NCI-H1092 treated with DMSO at 0.1 percent for 48 hours (cell line): ENCODE results near the gene ODAD4.

Experiments used
- DNase-seq: peaks from one replicate; lab custom pipeline; 2025; lab: John Stamatoyannopoulos, UW

The ODAD4 gene

DNA sequence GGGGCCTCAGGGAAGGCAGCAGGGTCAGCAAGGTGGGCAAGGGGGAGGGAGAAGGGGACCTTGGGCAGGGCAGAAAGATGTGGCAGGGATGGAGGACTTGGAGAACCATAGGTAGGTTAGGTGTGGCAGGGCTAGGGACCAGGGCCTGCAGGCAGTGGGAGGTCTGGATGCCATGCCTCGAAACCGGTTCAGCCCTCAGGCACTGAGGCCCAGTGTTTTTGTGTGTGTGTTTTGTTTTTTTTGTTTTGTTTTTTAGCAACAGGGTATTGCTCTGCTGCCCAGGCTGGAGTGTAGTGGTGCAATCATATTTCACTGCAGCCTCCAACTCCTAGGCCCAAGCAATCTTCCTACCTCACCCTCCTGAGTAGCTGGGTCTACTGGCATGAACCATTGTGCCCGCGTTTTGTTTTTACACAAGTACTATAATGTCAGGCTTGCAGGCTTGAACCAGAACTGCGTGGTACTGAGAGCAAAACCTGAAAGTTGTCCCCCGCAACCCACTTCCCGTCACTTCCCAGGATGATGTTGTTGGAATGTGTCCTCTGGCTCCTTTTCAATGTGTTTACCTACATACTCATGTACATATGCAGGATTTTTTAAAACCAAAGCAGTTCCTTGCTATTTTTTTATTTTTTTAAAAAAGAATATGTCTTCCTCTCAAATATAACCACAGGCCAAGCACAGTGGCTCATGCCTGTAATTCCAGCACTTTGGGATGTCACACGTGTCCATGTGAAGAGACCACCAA lies 12.4 kb downstream of the ODAD4 start:
- DNase-seq, result no peak

DNA sequence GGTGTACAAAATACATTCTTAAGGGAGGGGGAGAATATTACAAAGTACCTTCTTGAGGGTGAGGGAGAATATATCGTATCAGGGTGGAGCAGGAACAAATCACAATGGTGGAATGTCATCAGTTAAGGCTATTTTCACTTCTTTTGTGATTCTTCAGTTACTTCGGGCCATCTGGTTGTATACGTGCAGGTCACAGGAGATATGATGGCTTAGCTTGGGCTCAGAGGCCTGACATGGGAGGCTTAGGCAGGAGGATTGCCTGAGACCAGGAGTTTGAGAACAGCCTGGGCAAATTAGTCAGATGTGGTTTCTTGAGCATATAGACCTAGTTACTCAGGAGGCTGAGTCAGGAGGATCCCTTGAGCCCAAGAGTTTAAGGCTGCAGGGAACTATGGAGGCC lies 13.1 kb downstream of the ODAD4 start:
- no peak for DNase-seq

DNA sequence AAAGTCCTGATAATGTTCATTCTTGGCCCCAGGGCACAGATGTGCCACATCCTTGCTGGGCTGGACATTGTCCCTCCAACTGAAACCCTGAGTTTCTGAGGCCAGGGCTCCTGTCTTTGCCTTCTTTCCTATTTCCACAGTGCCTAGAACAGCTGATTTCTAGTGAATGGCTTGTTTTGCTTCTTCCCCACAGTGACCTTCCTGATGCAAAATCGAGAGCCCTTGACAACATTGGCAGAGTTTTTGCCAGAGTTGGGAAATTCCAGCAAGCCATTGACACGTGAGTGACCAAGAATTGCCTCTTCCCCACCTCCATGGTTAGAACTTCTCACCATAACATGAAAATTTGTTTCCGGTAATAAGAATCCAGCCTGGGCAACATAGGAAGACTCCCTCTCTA lies 14.5 kb downstream of the ODAD4 start:
- no peak for DNase-seq

DNA sequence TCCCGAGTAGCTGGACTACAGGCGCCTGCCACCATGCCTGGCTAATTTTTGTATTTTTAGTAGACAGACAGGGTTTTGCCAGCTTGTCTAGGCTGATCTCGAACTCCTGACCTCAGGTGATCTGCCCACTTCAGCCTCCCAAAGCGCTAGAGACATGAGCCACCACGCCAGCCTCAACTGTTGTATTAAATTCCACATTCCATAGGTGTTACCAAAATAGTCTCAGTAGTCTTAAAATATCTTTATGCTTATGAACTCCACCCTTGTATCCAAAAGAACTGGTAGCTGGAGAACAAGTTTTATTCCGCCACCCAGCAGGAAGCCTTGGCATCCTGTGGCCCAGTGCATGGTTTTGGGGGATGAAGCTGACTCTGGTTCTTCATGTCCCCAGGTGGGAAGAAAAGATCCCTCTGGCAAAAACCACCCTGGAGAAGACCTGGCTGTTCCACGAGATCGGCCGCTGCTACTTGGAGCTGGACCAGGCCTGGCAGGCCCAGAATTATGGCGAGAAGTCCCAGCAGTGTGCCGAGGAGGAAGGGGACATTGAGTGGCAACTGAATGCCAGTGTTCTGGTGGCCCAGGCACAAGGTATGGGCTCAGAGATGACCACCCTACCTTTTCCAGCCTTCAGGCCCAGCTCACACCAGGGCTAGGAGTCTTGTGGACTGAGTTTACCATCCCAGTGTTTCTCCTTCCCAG lies 18.5 kb downstream of the ODAD4 start:
- DNase-seq, result no peak

DNA sequence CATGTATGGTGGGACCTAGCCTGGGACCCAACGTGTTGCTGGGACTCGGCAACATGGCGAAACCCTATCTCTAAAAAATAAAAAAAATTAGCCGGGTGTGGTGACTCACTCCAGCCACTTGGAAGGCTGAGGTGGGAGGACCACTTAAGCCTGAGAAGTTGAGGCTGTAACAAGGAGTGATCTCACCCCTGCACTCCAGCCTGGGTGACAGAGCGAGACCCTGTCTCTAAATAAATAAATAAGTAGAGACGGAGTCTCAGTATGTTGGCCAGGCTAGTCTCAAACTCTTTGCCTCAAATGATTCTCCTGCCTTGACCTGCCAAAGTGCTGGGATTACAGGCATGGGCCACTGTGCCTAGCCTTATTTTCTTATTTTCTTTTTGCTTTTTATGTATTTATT lies 26.1 kb downstream of the ODAD4 start:
- DNase-seq, result no peak

DNA sequence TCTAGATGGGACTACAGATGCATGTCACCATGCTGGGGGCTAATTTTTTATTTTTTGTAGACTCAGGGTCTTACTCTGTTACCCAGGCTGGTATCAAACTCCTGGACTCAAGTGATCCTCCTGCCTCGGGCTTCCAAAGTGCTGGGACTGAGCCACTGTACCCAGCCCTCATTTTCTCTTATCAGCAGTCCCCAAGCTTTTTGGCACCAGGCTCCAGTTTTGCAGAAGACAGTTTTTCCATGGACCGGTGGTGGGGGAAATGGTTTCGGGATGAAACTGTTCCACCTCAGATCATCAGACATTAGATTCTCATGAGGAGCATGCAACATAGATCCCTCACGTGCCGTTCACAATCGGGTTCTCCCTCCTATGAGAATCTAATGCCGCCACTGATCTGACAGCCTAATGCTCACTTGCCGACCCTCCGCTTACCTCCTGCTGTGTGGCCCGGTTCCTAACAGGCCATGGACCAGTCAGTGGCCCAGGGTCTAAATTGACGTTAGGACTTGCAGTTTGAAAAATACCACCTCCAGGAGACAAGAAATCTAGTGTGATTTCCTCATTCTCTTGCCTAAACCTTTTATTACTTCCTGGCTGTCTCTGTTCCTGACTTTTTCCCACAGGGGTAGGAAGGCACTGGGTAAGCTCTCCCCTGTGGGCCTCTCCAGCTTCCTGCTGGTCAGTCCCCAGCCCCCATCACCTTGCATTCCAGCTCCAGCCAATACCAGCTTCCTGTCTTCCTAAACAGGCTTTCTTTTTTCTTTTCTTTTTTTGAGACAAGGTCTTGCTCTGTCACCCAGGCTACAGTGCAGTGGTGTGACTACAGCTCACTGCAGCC lies 26.8 kb downstream of the ODAD4 start:
- no peak for DNase-seq

DNA sequence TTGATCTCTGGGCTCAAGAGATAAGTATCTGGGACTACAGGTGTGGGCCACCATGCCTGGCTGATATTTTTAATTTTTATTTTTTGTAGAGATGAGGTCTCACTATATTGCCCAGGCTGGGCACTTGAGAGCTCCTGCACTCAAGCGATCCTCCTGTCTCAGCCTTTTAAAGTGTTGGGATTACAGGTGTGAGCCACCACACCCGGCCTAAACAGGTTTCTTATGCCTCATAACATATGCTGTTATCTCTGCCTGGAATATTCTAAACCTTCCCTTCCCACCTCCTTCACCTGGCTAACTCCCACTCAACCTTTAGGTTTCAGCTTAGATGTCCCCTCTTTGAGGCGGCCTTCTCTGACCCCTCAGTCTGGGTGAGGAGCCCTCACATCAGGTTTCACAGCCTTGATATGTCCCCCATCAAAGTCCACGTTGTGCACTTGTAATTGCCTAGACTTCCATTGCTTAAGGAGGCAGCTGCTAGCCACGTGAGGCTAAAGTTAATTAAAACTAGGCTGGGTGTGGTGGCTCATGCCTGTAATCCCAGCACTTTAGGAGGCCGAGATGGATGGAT lies 27.5 kb downstream of the ODAD4 start:
- no peak for DNase-seq

DNA sequence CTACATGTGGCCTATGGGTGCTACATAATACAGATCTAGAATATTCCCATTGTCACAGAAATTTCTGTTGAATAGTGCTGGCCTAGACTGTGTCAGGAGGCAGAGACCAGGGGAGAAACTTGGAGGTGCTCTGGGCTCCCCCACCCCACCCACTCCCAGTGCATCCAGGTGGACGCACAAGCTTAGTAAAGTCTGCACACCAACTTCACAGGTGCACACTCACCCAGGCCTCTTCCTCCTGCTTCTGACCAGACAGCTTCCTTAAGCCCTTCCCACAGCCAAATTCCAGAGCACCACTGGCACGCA lies 28.6 kb downstream of the ODAD4 start:
- no peak for DNase-seq

DNA sequence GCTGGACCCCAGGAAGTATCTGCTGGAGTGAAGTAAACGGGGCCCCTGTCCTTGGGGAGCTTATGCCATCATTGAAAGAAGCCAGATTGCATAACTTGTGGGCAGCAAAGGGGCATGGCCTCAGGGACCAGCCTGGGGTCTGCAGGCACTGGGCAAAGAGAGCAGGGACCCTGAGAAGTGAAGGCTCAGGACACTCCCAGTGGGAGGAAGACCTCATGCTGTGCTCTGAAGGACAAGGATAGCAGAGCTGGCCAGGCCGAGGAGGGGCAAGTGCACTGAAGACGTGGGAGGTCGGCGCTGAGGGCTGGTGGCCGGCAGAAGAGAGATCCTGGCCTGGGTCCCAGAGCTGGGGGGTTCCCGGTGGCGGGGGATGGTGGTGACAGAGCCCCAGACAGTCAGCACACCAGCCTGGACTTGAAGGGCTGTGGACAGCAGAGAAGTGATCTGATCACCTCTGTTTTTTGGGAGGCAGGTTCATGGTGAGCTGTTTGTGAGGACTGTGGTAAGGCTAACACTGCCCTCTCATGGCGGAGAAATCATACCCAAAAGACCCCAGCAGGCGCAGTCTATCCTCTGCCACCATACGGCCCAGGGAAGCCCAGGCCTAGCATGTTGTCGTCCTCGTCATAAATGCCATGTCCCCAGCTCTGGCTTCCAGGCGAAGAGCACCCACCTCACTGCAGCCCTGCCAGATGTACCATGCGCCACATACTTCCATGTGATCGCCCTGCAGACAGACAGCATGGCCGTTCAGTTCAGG lies 29.1 kb downstream of the ODAD4 start:
- DNase-seq, result peak; percentile 41

DNA sequence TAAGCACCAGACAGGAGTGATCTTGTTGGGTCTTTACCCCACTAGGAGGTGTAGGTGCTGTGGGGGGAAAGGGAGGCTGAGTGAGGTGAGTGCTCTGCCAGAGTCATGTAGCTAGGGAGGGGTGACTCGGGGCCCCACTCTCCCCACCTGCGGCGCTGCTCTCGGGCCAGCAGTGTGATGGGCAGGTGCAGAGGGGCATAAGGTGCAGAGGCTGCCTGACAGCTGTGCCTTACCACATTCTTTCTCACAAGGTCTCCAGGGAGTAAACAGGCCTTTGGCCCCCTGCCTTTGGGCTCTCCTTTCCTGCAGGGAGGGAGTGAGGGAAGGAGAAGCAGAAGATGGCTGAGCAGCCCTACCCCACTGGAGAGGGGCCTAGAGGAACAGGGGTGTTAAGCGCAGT lies 31.7 kb downstream of the ODAD4 start:
- no peak for DNase-seq

DNA sequence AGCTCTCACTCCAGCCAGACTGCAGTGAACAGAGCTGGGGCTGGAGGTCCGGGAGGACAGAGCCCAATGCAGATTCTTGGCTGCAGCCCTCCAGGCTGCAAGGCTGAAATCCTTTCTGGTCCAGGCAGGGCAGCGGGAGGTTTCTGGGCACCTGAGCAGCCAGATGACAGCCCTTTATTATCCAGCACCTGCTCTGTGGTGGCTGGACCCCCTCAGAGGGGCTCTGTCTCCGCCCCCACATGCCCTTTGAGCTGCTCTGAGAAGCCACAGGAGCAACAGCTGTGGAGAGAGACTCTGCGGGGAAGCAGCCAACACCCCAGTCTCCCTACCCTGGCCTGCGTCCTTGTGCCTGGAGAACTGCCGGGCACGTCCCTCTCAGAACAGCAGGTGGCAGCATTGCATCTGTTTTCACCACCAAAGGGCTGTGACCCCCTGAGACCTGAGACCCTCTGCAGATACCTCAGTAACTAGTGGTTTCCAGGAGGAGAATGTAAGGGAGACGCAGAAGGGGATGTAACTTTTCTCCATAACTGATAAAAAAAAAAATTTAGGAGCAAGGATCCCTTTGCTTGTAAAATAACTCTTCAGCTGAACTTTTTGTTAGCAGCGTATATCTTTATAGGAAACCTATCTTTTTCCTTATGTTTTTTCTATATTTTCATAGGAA lies 32.5 kb downstream of the ODAD4 start:
- DNase-seq, result peak; percentile 75

DNA sequence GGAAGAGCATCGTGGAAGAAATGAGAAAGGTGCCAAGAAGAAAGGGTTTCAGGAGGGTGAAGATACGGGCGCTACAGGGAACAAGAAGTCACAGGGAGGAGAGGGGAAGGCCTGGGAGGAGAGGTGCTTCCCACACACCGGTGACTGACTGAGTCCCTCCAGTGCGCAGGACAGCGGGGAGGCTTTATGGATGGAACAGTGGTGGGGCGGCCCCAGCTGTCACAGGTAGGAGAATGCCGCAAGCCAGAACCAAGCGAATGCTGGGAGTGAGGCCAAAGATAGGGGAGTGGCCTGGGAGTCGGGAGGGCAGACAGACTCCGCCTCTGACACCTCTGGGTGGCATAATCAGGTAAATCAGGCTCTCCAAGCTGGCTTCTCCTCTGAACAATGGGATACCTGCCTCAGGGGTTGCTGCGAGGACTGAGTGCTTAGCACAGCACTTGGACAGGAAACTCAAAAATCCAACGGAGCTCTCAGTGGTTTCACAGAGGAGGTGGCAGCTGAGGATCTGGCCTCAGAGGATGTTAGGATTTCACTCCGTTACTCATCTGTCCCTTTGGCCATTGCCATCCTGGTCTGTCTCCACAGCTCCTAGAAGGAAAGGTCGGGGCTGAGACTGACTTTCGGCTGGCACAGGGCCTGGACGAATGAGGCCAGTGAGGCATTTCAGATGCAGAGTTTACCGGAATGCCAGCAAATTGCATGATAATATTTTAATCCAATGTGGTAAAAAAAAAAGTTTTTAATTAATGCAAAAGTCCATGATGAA lies 35.5 kb downstream of the ODAD4 start:
- peak; percentile 87 for DNase-seq

DNA sequence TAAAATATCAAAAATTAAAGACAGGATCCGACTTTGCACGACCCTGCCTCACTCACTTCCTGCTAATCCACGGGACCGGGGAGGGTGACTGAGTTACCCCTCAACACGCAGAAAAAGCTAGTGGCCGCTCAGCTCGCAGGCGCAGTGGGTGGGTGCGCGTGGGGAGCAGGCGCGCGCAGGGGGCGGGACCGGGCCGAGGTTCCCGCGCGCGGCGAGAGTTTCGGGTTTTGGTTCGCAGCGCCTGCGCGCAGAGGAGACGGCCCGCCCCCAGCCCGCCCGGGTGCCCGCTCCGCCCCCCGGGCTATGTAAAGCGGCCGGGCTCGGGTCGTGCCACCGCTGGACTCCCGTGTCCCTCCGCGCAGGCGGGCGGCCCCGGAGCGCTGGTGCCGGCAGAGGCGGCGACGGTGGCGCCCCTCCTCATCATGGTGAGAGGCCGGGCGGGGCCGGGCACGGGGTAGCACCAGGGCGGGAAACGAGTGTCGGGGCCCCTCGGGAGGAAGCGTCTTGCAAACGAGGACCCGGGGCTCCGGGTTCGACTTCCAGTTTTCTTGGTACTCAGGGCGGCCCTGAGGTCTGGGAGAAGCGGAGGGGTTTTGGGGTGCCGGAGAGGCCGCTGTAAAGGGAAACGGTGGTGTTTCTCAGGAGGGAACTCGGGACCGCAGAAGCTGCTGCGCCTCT lies 36.2 kb downstream of the ODAD4 start, which contains the start of gene CNP:
Gene CNP (plus strand): TSS at position 333 of the 678 bp plus-strand sequence. CDS start 90 bp downstream, at position 423.
- DNase-seq, result peak; percentile 88

DNA sequence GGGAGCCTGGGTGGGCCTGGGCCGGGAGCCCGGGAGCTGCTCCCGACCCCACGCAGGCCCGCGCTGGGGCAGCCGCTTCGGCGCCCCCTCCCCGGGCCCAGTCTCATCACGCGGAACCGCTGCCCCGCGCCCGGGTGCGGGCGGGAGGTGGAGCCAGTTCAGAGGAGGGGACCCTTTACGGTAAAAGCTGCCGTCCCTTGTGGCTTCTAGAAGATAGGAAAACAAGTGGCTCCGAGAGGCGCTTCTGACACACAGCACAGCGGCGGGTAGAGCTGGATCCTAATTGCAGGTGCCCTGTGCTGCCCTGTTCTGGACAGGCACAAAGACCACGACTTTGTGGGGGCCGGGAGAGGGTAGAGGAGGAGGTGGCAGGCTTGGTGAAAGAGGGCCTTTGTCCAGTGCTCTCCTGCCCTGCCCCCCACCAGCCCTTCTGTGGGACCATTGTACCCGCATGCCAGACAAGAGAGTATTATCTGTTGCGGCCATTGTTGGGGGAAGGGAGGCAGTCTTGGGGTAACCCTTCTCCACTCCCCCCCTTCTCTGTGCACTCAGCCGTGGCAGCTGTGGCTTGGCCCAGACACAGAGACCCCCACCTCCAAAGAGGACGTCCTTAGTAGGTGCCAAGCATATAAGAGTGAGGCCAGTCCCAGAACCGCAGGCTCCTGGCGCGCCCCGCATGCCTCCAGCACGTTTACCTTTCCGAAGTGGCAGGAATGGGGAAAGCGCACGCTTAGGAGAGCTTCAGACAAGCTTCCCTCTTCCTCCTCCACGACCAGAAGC lies 36.9 kb downstream of the ODAD4 start:
- peak; percentile 27 for DNase-seq

DNA sequence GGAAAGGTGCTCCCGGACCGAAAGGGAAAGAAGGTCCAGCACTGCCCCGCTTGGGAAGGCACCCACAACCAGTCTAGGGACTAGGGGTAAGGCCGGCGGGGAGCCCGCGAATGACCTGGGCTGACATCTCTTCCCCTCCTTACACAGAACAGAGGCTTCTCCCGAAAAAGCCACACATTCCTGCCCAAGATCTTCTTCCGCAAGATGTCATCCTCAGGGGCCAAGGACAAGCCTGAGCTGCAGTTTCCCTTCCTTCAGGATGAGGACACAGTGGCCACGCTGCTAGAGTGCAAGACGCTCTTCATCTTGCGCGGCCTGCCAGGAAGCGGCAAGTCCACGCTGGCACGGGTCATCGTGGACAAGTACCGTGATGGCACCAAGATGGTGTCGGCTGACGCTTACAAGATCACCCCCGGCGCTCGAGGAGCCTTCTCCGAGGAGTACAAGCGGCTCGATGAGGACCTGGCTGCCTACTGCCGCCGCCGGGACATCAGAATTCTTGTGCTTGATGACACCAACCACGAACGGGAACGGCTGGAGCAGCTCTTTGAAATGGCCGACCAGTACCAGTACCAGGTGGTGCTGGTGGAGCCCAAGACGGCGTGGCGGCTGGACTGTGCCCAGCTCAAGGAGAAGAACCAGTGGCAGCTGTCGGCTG lies 37.6 kb downstream of the ODAD4 start:
- DNase-seq, result no peak

DNA sequence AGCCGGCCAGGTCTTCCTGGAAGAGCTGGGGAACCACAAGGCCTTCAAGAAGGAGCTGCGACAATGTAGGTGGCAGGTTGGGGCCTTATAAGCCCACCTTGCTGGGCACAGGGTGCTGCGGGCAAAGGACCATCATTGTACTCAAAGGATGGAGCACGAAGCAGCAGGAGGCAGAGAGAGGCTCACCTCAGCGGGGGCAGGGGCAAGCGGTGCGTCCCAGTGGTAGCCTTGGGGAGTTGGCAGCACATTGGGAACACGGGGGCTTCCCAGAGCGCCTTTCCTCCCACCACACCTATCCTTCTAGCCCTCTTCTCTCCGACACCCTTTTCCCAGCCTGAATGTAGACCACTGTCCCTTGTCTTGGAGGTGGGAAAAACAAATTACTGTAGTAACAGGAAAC lies 38.3 kb downstream of the ODAD4 start:
- DNase-seq, result no peak

DNA sequence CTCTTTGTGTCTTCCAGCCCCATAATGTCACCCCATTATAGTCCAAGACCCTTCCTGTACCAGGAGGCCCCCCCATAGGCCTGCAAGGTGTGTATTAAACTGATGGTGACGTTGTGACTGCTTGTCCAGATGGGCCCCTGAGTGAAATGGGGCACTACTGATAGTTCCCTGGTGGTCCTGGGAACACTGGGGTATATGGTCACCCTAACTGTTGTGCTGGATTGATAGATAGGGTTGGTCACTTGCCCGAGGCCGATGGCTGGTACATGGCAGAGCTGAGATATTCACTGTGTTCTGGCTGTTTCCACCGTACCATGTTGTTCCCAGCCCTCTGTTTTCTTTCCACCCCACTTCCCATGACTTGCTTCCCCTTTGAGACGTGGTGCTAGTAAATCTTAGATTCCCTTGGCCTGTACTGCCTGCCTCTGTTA lies 40.5 kb downstream of the ODAD4 start:
- DNase-seq, result no peak

DNA sequence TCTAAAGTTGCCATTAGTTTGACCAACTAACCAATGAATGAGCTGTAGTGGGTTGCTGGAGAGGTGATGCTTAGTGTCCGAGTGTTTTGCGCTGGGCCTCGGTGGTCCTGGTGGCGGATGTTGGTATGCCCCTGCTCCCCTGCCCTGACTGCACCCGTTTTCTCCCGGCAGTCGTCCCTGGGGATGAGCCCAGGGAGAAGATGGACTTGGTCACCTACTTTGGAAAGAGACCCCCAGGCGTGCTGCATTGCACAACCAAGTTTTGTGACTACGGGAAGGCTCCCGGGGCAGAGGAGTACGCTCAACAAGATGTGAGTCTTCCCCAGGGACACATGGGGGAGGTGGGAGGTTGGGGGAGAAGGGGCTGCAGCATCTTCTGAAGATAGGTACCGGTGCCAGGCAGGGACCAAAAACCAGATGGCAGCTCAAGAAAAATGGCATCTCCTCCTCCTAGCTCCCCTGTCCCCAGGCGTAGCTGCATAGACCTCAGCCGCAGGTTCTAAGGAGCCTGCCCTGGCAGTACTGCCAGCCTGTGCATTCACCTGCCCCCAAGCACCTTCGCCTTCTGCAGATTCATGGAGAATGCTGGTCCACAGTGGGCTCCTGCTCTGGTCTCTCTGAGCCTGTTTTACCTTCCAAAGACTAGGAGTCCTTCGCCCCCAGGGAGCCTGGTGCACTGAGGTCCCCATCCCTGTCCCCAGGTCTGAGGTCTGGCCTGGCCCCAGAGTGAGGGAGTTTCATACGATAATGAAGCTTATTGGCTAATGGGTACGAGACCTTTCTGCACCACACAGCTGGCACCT lies 41.5 kb downstream of the ODAD4 start:
- no peak for DNase-seq
